Activated CD8-positive, alpha-beta T cell treated with anti-CD3 and anti-CD28 coated beads for 36 hours (primary cell): ENCODE results near the gene ALS2CL. TPM values are rescaled to one million over a fixed set of nuclear protein-coding genes. Genes with fewer than 3 reads are reported as not detected.

Experiments used
- ATAC-seq: fragments of 200-7000 bp; cut with Tn5 transposase; one replicate; pipeline ENCODE4 v1.10.0; 2021; ENCODE audit warnings: mild to moderate bottlenecking, moderate library complexity
- CTCF ChIA-PET: fragments of 350-600 bp; sonication (Branson Sonifier 250); formaldehyde crosslinking; loops from one replicate; lab custom pipeline; 2021; ENCODE audit warnings: antibody characterized with exemption; lab: Charles Lee
- POLR2A ChIA-PET: fragments of 350-600 bp; sonication (Branson Sonifier 250); formaldehyde crosslinking; loops from one replicate; lab custom pipeline; 2021; ENCODE audit warnings: antibody characterized with exemption; lab: Charles Lee
- DNase-seq: peaks from one replicate; pipeline ENCODE4 v3.0.0-alpha.2; 2020
- H3K27ac Mint-ChIP-seq: one replicate; pipeline ENCODE4 v1.8.0; 2021; ENCODE audit warnings: mild to moderate bottlenecking, mixed read lengths
- H3K27me3 Mint-ChIP-seq: one replicate; pipeline ENCODE4 v1.8.0; 2021; ENCODE audit warnings: mixed read lengths
- H3K36me3 Mint-ChIP-seq: one replicate; pipeline ENCODE4 v1.8.0; 2021; ENCODE audit warnings: low read depth, mixed read lengths
- H3K4me1 Mint-ChIP-seq: one replicate; pipeline ENCODE4 v1.8.0; 2021; ENCODE audit warnings: low read depth, mixed read lengths
- H3K4me3 Mint-ChIP-seq: one replicate; pipeline ENCODE4 v1.8.0; 2021; ENCODE audit warnings: mild to moderate bottlenecking, moderate library complexity, mixed read lengths
- H3K9me3 Mint-ChIP-seq: one replicate; pipeline ENCODE4 v1.8.0; 2021; ENCODE audit warnings: mixed read lengths
- CTCF ChIP-seq: fragments of 200-600 bp; IDR thresholded peaks from one replicate; pipeline ENCODE4 v1.8.0; 2022; ENCODE audit warnings: antibody characterized with exemption, mild to moderate bottlenecking
- intact Hi-C: fragments of 100-400 bp; cut with micrococcal nuclease; formaldehyde crosslinking; loops from one replicate; pipeline ENCODE4 v1.10.0; 2022
- total RNA-seq, 2 experiments: library from RNA; stranded (reverse); gene quantifications; one replicate each; pipeline ENCODE4 v1.2.3, GENCODE V29; 2021

ALS2CL gene
- total RNA-seq, 2 experiments from 2014 or later = 1.7 to 2.0 TPM

DNA sequence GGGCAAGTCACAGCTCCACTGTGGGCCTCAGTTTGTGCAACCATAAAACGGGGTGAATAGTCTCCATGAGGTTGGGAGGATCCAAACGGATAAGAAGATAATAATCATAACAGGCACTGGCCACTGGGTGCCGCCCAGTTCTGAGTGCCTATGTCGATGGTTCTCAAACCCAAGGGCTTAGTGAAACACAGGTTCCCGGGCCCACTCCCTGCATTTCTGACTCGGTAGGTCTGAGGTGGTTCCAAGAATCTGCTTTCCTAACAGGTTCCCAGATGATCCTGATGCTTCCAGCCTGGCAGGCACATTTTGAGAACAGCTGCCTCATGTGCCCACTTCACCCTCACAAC lies 21.2 kb downstream of the ALS2CL start:
- H3K9me3 Mint-ChIP-seq = no peaks in the 10 kb centered on the region
- no peaks in the 10 kb centered on the region for H3K27me3 Mint-ChIP-seq
- H3K4me1 Mint-ChIP-seq = no peaks in the 10 kb centered on the region
- DNase-seq = no peak
- POLR2A ChIA-PET = no interaction called here
- CTCF ChIA-PET = no interaction called here
- TF ChIP-seq CTCF = no peak
- H3K4me3 Mint-ChIP-seq = no peak overlapping the region
- intact Hi-C loops = no loop called here
- H3K27ac Mint-ChIP-seq = no peak overlapping the region
- no peak for ATAC-seq
- H3K36me3 Mint-ChIP-seq = no peaks in the 10 kb centered on the region

DNA sequence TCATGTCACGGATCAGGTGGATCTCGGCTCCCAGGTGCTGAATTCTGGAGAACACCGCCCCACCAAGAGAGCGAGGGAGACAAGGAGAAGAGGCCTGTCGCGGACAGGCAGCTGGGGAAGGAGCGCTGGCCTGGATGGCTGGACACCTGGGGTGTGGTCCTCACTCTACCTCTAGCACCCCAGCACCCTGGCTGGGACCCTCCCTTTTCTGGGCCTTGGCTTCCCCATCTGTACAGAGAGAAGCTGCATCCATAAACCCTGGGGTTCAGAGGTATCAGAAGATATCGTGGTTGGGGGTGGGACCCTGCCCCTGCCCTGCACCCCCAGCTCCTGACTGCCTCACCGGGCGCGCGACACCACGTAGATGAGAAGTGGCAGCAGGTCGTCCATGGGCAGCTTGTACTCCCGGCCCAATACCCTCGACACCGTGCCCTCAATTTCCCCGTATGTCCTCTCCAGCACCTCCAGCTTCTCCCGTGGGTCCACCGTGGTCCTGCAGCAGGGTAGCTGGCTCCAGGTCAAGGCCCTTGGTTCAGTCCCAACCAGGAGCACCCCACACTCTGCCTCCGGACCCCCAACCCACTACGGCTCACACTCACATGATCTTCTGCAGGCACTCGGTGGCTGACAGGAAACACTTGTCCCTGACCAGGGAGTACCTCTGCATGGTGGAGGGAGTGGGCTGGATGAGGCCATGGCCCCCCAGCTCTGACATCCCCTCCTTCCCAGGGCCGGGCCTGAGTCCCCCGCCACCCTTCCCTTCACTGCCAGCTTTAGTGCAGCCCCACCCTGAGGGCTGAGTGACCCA lies 21.7 kb downstream of the ALS2CL start:
- Mint-ChIP-seq H3K36me3 (no peaks in the 10 kb centered on the region), H3K4me3 (no peak overlapping the region), H3K27me3 (no peaks in the 10 kb centered on the region), H3K4me1 (no peaks in the 10 kb centered on the region), H3K9me3 (no peaks in the 10 kb centered on the region), H3K27ac (no peak overlapping the region)
- ChIA-PET CTCF (interaction anchor here (0.9 kb wide), 1 partner anchor 46 kb away, joined by 3 read pairs; the partner anchor contains the start of gene PRSS50), POLR2A (no interaction called here)
- DNase-seq = no peak
- ATAC-seq = no peak
- intact Hi-C loops = no loop called here
- TF ChIP-seq CTCF = no peak

DNA sequence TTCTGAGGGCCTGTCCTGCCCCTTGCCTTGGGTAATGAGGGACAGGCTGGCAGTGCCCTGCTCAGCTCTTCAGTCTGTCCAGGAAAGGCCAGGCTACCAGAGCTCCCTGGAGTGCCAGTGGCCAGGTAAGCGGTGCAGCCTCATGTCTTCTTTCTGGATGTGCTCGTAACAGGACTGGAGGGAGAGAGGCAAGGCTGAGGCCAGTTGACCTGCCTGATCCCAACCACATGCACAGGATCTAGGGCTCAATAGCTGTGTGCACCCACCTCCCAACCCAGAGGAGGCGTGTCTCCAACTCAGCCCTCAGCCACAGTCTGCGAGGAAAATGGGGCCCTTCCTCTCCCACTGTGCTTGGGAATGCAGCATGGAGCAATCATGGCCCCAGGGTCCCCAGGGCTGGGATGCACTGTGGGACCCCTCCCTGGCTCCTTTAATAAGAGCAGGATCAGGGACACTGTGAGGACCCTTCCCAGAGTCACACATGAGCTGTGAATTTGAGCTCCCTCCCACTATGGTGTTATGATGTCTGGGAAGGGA lies 22.5 kb downstream of the ALS2CL start:
- Mint-ChIP-seq H3K36me3 (no peaks in the 10 kb centered on the region), H3K9me3 (no peaks in the 10 kb centered on the region), H3K27ac (no peak overlapping the region), H3K4me1 (no peaks in the 10 kb centered on the region), H3K4me3 (no peak overlapping the region), H3K27me3 (no peaks in the 10 kb centered on the region)
- no peak for TF ChIP-seq CTCF
- intact Hi-C loops = no loop called here
- ChIA-PET CTCF (interaction anchor here (2.0 kb wide), 1 partner anchor 41 kb away, joined by 5 read pairs; no protein-coding TSS in a partner anchor), POLR2A (no interaction called here)
- DNase-seq (no peak), ATAC-seq (no peak)

DNA sequence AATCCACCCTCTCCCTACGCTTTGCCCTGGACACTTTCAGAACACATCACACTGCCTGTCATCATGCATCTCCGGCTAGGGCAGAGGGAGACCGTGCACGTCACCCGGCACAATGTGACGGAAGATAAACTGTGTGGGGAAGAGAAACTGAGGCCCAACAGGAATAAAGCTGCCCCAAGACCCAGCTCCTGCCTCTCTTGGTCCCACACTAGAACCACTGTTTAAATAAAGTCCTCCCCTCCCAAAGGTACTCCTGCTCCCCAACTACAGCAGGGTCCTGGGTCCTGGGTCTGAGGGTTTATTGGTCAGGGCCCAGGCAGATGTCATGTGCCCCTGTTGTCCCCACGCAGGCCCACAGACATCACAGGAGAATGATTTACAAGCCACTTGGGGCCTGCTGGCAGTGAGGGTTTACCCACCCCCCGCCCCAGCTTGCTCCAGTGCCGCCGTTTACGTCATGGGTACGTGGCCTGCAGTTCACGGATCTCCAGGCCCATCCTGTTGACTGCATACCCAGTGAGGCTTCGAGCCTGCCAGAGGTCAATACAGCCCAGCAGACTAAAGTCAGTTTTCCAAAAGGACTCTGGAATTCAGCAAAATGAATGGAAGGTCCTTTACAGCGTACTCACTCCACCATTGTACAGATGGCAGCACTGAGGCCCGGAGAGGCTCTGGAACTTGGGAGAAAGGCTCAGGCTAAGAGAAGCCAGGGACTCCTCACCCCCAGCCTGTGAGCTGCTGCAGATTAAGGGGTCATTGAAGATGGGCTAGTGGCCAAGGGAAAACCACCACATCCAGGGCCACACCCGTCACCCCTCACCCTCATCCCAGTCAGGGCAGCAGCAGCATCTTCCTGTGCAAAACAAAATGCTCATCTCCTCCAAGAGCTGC lies 23.2 kb downstream of the ALS2CL start:
- POLR2A ChIA-PET = no interaction called here
- ATAC-seq = no peak
- intact Hi-C loops = no loop called here

More for the DNA sequence above, 23.2 kb downstream of the ALS2CL start:
- H3K4me1 Mint-ChIP-seq = no peaks in the 10 kb centered on the region
- DNase-seq = no peak
- H3K4me3 Mint-ChIP-seq = no peak overlapping the region
- no peak overlapping the region for H3K27ac Mint-ChIP-seq
- TF ChIP-seq CTCF = no peak
- H3K9me3 Mint-ChIP-seq = no peaks in the 10 kb centered on the region
- no peaks in the 10 kb centered on the region for H3K27me3 Mint-ChIP-seq
- H3K36me3 Mint-ChIP-seq = no peaks in the 10 kb centered on the region
- CTCF ChIA-PET = interaction anchor here (2.0 kb wide), 1 partner anchor 41 kb away, joined by 5 read pairs; no protein-coding TSS in a partner anchor
